SJCRH30 (cell line): ENCODE measurements around the gene PCDHGA8. TPM values are rescaled to one million over a fixed set of nuclear protein-coding genes. Genes with fewer than 3 reads are reported as not detected.
"Not testable (repeated sequence)": the region's sequence is repeated elsewhere in the genome, so short reads cannot be mapped to it uniquely, and the experiment has no call there.

Experiments
- DNase-seq, 2 experiments: peaks; one replicate each; pipeline ENCODE4 v3.0.0-alpha.2; 2015 to 2020
- H3K27ac ChIP-seq: fragments of 250-450 bp; sonication (Bioruptor Pico); 2 replicates; pipeline ENCODE4 v1.5.1; 2020; ENCODE audit warnings: mild to moderate bottlenecking, moderate library complexity
- H3K27me3 ChIP-seq: fragments of 250-450 bp; sonication (Bioruptor Pico); 2 replicates; pipeline ENCODE4 v1.5.1; 2020; ENCODE audit warnings: mild to moderate bottlenecking, moderate library complexity
- H3K36me3 ChIP-seq: fragments of 250-450 bp; sonication (Bioruptor Pico); 2 replicates; pipeline ENCODE4 v1.5.1; 2020; ENCODE audit warnings: mild to moderate bottlenecking, moderate library complexity
- H3K4me1 ChIP-seq: fragments of 250-450 bp; sonication (Bioruptor Pico); 2 replicates; pipeline ENCODE4 v1.5.1; 2020; ENCODE audit warnings: mild to moderate bottlenecking, moderate library complexity
- H3K4me3 ChIP-seq: fragments of 250-450 bp; sonication (Bioruptor Pico); 2 replicates; pipeline ENCODE4 v1.5.1; 2020; ENCODE audit warnings: mild to moderate bottlenecking, moderate library complexity
- H3K9me3 ChIP-seq: fragments of 250-450 bp; sonication (Bioruptor Pico); replicated peaks from 2 replicates; pipeline ENCODE4 v1.5.1; 2020; ENCODE audit warnings: mild to moderate bottlenecking, moderate library complexity
- total RNA-seq: library from RNA; depleted of rRNA; stranded (reverse); fragments of >200 nt; shearing (Covaris generic); gene quantifications from 2 replicates; pipeline ENCODE4 v1.2.3, GENCODE V29; 2014

Gene PCDHGA8
- total RNA-seq, 1 experiment from 2014 or later: 3.4 TPM

DNA sequence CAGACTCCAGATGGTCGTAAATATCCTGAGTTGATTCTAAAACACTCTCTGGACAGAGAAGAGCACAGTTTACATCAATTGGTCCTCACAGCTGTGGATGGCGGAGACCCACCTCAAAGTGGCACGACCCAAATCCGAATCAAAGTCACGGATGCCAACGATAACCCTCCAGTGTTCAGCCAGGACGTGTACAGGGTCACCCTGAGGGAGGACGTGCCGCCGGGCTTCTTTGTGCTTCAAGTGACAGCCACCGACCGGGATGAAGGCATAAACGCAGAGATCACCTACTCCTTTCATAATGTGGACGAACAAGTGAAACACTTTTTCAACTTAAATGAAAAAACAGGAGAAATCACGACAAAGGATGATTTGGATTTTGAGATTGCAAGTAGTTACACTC, 31.7 kb upstream of the PCDHGA8 start:
- Histone ChIP-seq H3K27ac (no peak overlapping the region), H3K36me3 (peaks cover 84% of the 10 kb centered on the region), H3K4me1 (no peaks in the 10 kb centered on the region), H3K9me3 (peaks cover 19% of the 10 kb centered on the region), H3K4me3 (no peak overlapping the region), H3K27me3 (no peaks in the 10 kb centered on the region)
- no peak for DNase-seq

GRCh38 chr5:141362719-141363118, 29.7 kb upstream of the PCDHGA8 start:
- no peaks in the 10 kb centered on the region for H3K27me3 ChIP-seq
- H3K36me3 ChIP-seq: peaks cover 73% of the 10 kb centered on the region
- H3K4me1 ChIP-seq: no peaks in the 10 kb centered on the region
- H3K27ac ChIP-seq: no peak overlapping the region
- no peak overlapping the region for H3K4me3 ChIP-seq
- H3K9me3 ChIP-seq: peaks cover 16% of the 10 kb centered on the region
- no peak for DNase-seq

- Histone ChIP-seq H3K27me3 (no peaks in the 10 kb centered on the region), H3K27ac (no peak within 1 kb of the TSS), H3K4me3 (no peak within 1 kb of the TSS), H3K36me3 (peaks cover 67% of the 10 kb centered on the region), H3K4me1 (no peaks in the 10 kb centered on the region), H3K9me3 (peaks cover 20% of the 10 kb centered on the region)
- no peak for DNase-seq
Measured at GRCh38 chr5:141363952-141364660, 28.3 kb upstream of the PCDHGA8 start, which contains the start of gene PCDHGA5. TSS of gene PCDHGA5 (plus strand) at chr5:141364162. CDS start at chr5:141364331, 169 bp downstream.

GRCh38 chr5:141366016-141366896, 26.2 kb upstream of the PCDHGA8 start:
- Histone ChIP-seq H3K4me3 (no peak overlapping the region), H3K27me3 (no peaks in the 10 kb centered on the region), H3K4me1 (no peaks in the 10 kb centered on the region), H3K36me3 (peaks cover 63% of the 10 kb centered on the region), H3K27ac (no peak overlapping the region), H3K9me3 (peaks cover 18% of the 10 kb centered on the region)
- no peak for DNase-seq

DNA sequence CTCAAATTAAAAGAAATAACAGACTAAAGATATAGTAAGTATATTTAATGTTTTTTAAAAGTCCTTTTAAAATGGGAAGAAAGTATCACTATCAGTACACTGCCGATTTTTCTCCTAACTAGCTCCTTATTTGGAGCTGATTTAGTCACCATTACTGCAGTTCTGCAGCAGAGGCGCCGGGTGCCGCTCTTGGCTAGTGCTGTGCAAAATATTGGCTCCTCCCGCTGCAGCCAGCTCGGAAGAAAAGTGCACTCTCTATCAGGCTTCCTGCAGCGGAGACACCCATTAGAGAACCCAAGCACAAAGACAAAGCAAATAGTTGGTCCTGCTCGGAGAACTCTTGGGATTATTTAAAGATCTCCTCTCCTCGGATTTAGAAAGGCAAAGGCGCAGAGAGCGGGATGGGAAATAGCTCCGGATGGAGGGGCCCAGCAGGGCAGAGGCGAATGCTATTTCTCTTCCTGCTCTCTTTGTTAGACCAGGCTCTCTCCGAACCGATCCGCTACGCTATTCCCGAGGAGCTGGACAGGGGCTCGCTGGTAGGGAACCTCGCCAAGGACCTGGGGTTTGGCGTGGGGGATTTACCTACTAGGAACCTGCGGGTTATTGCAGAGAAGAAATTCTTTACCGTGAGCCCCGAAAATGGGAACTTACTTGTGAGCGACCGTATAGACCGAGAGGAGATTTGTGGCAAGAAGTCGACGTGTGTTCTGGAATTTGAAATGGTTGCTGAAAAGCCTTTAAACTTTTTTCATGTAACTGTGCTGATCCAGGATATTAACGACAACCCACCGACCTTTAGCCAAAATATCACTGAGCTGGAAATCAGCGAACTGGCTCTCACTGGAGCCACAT, 22.2 kb upstream of the PCDHGA8 start, which contains the start of gene PCDHGB3:
Gene PCDHGB3 (plus strand): TSS at position 249 of the 855 bp plus-strand sequence. CDS start 153 bp downstream, at position 402.
- DNase-seq: no peak
- Histone ChIP-seq H3K27ac (no peak within 1 kb of the TSS), H3K4me3 (no peak within 1 kb of the TSS), H3K4me1 (no peaks in the 10 kb centered on the region), H3K9me3 (peaks cover 27% of the 10 kb centered on the region), H3K27me3 (no peaks in the 10 kb centered on the region), H3K36me3 (peaks cover 65% of the 10 kb centered on the region)

DNA sequence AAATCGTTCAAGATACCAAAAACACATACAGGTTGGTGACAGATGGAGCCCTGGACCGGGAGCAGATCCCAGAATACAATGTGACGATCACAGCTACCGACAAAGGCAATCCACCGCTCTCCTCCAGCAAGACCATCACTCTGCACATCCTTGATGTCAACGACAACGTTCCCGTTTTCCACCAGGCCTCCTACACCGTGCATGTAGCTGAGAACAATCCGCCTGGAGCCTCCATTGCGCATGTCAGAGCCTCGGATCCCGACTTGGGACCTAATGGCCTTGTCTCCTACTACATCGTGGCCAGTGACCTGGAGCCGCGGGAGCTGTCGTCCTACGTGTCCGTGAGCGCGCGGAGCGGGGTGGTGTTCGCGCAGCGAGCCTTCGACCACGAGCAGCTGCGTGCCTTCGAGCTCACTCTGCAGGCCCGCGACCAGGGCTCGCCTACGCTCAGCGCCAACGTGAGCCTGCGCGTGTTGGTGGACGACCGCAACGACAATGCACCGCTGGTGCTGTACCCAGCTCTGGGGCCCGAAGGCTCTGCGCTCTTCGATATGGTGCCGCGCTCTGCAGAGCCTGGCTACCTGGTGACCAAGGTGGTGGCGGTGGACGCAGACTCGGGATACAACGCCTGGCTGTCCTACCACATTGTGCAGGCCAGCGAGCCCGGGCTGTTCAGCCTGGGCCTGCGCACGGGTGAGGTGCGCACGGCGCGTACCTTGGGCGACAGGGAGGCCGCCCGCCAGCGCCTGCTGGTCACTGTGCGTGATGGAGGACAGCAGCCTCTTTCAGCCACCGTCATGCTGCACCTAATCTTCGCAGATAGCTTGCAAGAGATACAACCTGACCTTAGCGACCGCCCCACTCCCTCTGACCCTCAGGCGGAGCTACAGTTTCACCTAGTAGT, 20.6 kb upstream of the PCDHGA8 start:
- no peak for DNase-seq
- peaks cover 61% of the 10 kb centered on the region for H3K36me3 ChIP-seq
- H3K27ac ChIP-seq: no peak overlapping the region
- peaks cover 27% of the 10 kb centered on the region for H3K9me3 ChIP-seq
- no peaks in the 10 kb centered on the region for H3K4me1 ChIP-seq
- H3K27me3 ChIP-seq: no peaks in the 10 kb centered on the region
- H3K4me3 ChIP-seq: no peak overlapping the region

GRCh38 chr5:141373673-141374317, 18.6 kb upstream of the PCDHGA8 start, which contains the start of gene PCDHGA6:
TSS of gene PCDHGA6 (plus strand) at chr5:141373891. CDS start at chr5:141374084, 193 bp downstream.
- Histone ChIP-seq H3K27me3 (no peaks in the 10 kb centered on the region), H3K4me3 (no peak within 1 kb of the TSS), H3K9me3 (peaks cover 26% of the 10 kb centered on the region), H3K4me1 (no peaks in the 10 kb centered on the region), H3K27ac (no peak within 1 kb of the TSS), H3K36me3 (peaks cover 64% of the 10 kb centered on the region)
- DNase-seq: no peak

- H3K36me3 ChIP-seq: peaks cover 64% of the 10 kb centered on the region
- no peaks in the 10 kb centered on the region for H3K4me1 ChIP-seq
- no peak overlapping the region for H3K27ac ChIP-seq
- no peak overlapping the region for H3K4me3 ChIP-seq
- peaks cover 26% of the 10 kb centered on the region for H3K9me3 ChIP-seq
- DNase-seq: no peak
- H3K27me3 ChIP-seq: no peaks in the 10 kb centered on the region
Measured at GRCh38 chr5:141374627-141375026, 17.8 kb upstream of the PCDHGA8 start.

- not testable (repeated sequence) for DNase-seq, H3K4me3 ChIP-seq, H3K27me3 ChIP-seq, H3K4me1 ChIP-seq, H3K27ac ChIP-seq
- peaks cover 26% of the 10 kb centered on the region for H3K9me3 ChIP-seq
- peaks cover 60% of the 10 kb centered on the region for H3K36me3 ChIP-seq
Measured at GRCh38 chr5:141375444-141376155, 16.8 kb upstream of the PCDHGA8 start.

DNA sequence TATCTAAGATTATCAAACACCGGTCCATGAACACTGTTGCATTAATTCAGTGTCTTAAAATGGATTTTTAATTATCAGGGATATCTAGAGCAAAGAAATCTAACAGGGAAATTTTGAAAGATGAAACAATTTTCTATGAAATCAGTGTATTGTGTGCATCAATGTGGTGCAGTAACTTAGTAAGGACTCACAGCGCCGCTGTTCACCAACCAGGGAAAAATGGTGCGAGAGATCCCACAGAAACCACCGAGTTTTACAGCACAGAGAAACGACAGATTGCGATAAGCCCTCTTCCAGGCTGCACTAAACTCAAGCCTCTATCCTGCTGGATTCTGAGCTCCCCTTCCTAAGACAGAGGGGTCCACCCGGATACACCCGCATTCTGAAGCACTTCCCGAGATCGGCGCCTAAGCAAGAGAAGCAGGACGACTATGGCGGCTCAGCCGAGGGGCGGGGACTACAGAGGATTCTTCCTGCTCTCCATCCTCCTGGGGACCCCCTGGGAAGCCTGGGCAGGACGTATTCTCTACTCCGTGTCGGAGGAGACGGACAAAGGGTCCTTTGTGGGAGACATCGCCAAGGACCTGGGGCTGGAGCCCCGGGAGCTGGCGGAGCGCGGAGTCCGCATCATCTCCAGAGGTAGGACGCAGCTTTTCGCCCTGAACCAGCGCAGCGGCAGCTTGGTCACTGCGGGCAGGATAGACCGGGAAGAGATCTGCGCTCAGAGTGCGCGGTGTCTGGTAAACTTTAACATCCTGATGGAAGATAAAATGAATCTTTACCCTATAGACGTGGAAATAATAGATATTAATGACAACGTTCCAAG, 9.8 kb upstream of the PCDHGA8 start, which contains the start of gene PCDHGA7:
Gene PCDHGA7 (plus strand): TSS at position 274 of the 826 bp plus-strand sequence. CDS start 158 bp downstream, at position 432.
- Histone ChIP-seq H3K36me3 (peaks cover 58% of the 10 kb centered on the region), H3K4me3 (no peak within 1 kb of the TSS), H3K4me1 (no peaks in the 10 kb centered on the region), H3K27me3 (no peaks in the 10 kb centered on the region), H3K27ac (no peak within 1 kb of the TSS), H3K9me3 (peaks cover 13% of the 10 kb centered on the region)
- DNase-seq: no peak

GRCh38 chr5:141383345-141383744, 9.1 kb upstream of the PCDHGA8 start:
- Histone ChIP-seq H3K4me1 (no peaks in the 10 kb centered on the region), H3K4me3 (no peak overlapping the region), H3K27ac (no peak overlapping the region), H3K9me3 (peaks cover 7% of the 10 kb centered on the region), H3K36me3 (peaks cover 51% of the 10 kb centered on the region), H3K27me3 (no peaks in the 10 kb centered on the region)
- no peak for DNase-seq
